BE2C (cell line): ENCODE data around the gene VTI1A.
"Not testable (repeated sequence)": the region's sequence is repeated elsewhere in the genome, so short reads cannot be mapped to it uniquely, and the experiment has no call there.

Experiments
- DNase-seq: peaks from one replicate; pipeline ENCODE4 v3.0.0-alpha.2; 2020
- H3K27me3 ChIP-seq: fragments of 250-450 bp; sonication (Bioruptor Pico); 2 replicates; pipeline ENCODE4 v1.5.1; 2020; ENCODE audit warnings: mild to moderate bottlenecking
- H3K36me3 ChIP-seq: fragments of 250-450 bp; sonication (Bioruptor Pico); 2 replicates; pipeline ENCODE4 v1.5.1; 2020; ENCODE audit warnings: mild to moderate bottlenecking
- H3K4me1 ChIP-seq: fragments of 250-450 bp; sonication (Bioruptor Pico); 2 replicates; pipeline ENCODE4 v1.5.1; 2020
- H3K4me3 ChIP-seq: 2 replicates; pipeline ENCODE4 v1.5.1; 2011; ENCODE audit warnings: low read depth, low read length
- H3K9me3 ChIP-seq: fragments of 250-450 bp; sonication (Bioruptor Pico); 2 replicates; pipeline ENCODE4 v1.5.1; 2020
- TF ChIP-seq, protein P1 (sequence below): IDR thresholded peaks from 2 replicates; pipeline ENCODE4 v1.5.1; 2012; ENCODE audit warnings: mild to moderate bottlenecking, low read depth, low read length

The VTI1A gene

DNA sequence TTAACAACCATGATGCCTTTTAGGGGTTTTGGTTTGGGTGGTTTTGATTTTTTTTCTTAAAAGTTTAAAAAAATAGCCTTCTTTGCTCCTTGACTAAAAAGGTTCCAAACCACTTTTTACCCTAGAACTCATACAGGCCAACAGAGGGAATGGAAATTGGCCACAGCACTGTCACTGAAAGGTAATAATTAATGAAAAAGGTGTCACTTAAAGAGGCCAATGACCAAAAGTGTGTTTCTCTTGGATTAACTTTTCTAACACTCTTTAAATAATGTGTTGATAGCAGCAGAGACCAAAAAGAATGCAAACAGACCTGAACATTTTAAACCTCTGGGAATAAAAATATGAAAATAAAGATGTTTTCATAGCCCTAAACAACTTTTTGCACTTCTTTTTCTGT, 282.0 kb downstream of the VTI1A start:
- H3K9me3 ChIP-seq = no peaks in the 10 kb centered on the region
- no peaks in the 10 kb centered on the region; the same call in 1 of the 2 replicates for H3K4me1 ChIP-seq
- H3K27me3 ChIP-seq = no peaks in the 10 kb centered on the region
- TF ChIP-seq, protein P1, sequence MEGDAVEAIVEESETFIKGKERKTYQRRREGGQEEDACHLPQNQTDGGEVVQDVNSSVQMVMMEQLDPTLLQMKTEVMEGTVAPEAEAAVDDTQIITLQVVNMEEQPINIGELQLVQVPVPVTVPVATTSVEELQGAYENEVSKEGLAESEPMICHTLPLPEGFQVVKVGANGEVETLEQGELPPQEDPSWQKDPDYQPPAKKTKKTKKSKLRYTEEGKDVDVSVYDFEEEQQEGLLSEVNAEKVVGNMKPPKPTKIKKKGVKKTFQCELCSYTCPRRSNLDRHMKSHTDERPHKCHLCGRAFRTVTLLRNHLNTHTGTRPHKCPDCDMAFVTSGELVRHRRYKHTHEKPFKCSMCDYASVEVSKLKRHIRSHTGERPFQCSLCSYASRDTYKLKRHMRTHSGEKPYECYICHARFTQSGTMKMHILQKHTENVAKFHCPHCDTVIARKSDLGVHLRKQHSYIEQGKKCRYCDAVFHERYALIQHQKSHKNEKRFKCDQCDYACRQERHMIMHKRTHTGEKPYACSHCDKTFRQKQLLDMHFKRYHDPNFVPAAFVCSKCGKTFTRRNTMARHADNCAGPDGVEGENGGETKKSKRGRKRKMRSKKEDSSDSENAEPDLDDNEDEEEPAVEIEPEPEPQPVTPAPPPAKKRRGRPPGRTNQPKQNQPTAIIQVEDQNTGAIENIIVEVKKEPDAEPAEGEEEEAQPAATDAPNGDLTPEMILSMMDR = no peak
- DNase-seq = no peak
- no peaks in the 10 kb centered on the region for H3K36me3 ChIP-seq
- H3K4me3 ChIP-seq = no peak overlapping the region

GRCh38 chr10:112731450-112731849, 284.4 kb downstream of the VTI1A start:
- H3K4me3 ChIP-seq, H3K4me1 ChIP-seq, DNase-seq, H3K9me3 ChIP-seq, H3K36me3 ChIP-seq, H3K27me3 ChIP-seq: not testable (repeated sequence)

DNA sequence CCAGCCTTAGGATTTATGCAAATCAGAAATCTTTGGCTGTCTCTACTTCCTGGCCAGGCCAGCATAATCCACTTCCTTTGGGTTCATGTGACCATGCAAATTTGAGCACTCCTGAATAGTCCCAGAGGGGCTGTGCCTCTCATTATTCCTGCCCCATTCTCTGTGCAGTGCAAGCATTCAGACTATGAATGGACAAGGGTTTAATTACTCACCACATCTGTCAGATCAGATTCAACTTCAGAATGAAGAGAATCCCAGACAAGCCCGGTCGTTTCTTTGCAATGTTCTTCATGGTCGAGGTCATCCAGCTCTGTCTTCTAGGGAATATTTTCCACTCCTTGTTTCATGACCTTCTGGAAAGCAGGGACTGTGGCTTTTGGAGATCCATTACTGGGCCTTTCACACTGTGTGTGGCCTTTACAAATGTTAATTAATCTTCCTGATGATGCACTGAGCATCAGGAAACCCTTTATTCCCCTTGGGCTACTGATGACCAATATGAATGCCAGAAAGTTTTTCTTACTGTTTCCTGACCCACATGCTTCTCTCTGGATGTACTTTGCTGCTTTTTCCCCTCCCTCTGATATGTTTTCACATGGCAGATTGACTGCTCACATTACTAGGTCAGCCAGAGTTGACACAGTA, 285.4 kb downstream of the VTI1A start:
- no peaks in the 10 kb centered on the region for H3K27me3 ChIP-seq
- DNase-seq = no peak
- no peaks in the 10 kb centered on the region for H3K36me3 ChIP-seq
- TF ChIP-seq, protein P1 = no peak
- no peaks in the 10 kb centered on the region; the same call in 1 of the 2 replicates for H3K4me1 ChIP-seq
- H3K9me3 ChIP-seq = no peaks in the 10 kb centered on the region
- H3K4me3 ChIP-seq = no peak overlapping the region

DNA sequence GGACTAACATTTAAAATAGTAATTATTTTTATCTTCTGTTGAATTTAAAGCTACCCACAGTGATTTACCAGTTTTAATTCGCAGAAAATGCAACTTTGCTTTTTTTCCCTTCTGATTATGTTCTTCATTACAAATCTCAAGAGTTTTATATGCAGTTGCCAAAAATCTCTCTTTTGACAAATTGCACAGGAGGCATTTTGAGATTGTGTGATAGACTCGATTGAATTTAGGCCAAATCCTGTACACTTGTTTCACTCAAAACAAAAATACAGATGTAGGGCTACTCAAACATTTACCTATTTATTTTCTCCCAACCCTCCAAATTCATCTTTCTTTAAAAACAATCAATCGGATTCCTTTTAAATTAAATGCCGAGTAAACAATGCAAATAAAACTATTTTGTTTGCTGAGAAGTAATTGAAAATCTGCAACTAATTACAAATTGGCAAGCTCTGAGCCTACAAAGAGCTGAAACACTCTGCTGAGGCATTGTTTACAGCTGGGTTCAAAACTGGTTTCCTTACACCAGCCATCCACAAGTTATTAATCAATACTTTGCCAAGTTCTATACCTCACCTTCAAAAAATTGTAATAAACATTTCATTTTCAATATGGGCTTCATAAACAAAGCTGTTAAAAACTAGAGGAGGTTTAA, 288.2 kb downstream of the VTI1A start:
- DNase-seq = no peak
- H3K9me3 ChIP-seq = no peaks in the 10 kb centered on the region
- H3K4me1 ChIP-seq = no peaks in the 10 kb centered on the region; the same call in 1 of the 2 replicates
- TF ChIP-seq, protein P1 = no peak
- no peak overlapping the region for H3K4me3 ChIP-seq
- no peaks in the 10 kb centered on the region for H3K36me3 ChIP-seq
- no peaks in the 10 kb centered on the region for H3K27me3 ChIP-seq

DNA sequence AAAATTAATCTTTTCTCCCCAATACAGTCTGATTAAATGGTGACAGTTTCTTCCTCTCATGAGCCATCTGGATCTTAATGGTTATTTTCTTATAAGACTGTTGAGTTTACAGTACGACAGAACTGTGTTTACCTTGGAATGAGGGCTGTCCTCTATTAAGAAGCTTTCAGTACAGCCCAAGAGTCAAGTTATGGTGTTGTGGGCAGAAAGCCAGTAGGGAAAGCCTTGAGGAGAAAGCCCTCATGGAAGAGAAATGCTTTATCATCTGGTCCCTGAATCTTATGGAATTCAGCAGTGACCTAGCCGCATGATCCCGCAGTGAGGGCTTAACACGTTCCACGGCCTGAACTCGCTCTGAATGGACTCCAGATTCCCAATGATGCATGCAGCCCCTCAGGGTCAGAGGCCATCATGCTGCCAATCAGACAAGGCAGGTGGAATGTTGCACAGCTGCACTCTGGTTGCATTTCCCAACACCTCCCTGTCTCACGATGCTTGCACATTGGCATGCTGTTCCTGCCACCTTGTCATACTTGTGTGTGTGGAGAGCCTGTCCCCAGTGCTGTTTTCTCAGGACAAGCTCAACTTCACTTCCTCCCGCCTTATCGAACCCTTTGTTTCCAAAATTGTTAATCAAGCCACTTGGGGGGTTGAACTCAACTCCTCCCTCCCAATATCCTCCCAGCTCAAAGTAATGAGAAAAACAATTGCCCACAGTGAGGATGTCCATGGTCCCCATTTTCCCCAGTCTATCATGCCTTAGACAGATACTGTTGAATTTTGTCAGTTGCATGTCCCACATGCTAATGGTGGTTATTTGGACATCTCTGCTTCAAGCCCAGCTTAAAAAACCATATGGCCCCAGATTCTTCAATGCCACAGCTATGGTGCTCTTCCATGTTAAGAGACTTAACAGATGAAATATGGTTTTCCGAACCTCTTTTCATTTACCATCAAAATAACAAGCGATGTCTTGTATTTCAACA, 291.9 kb downstream of the VTI1A start:
- no peaks in the 10 kb centered on the region for H3K27me3 ChIP-seq
- H3K4me1 ChIP-seq = peaks cover 7% of the 10 kb centered on the region
- TF ChIP-seq, protein P1 = no peak
- no peak for DNase-seq
- no peaks in the 10 kb centered on the region for H3K36me3 ChIP-seq
- no peaks in the 10 kb centered on the region for H3K9me3 ChIP-seq
- H3K4me3 ChIP-seq = no peak overlapping the region

DNA sequence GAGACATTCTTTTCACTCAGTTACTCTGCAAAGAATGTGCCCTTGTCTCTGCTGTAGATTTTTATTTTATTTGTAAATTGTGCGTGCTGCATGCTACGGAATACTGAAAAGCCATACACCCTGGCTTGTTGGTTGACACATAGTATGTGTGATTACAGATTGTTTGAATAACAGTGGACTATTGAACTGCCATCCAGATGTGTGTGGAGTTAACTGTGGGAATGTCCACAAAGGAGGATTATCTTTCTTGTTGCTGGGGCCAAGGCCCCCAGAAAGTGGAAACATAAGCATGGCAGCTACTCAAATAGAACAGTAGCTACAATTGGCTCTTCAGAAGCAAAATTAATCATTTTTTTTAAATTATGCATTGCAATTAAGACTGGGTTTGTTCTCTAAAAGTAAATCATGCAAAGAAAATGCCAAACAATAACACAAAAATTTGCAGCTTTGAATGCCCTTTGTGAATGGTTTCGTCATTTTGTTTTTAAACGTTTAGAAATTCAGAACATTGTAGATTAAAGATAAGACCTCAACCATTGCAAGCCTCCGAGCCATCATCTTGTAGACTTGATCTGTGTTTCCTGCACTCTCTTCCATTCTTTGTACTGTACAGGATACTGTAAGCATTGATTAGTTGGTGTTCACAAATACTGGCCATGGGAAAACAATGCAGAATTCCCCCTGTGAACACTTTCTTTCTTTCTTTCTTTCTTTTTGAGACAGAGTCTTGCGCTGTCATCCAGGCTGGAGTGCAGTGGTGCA, 292.8 kb downstream of the VTI1A start:
- no peak for DNase-seq
- no peaks in the 10 kb centered on the region for H3K27me3 ChIP-seq
- no peaks in the 10 kb centered on the region for H3K36me3 ChIP-seq
- no peaks in the 10 kb centered on the region for H3K9me3 ChIP-seq
- peaks cover 7% of the 10 kb centered on the region for H3K4me1 ChIP-seq
- TF ChIP-seq, protein P1 = no peak
- H3K4me3 ChIP-seq = no peak overlapping the region
